ENCODE results near the gene SFSWAP.

The SFSWAP gene

GRCh38 chr12:131770120-131770519 is 59.2 kb downstream of the SFSWAP start:
- no peak for TF ChIP-seq OSR1 (CRISPR knock-in tag; IDR thresholded peaks at IDR 0.05)
- no peak for TF ChIP-seq ZNF70 (CRISPR knock-in tag; IDR thresholded peaks at IDR 0.05)
- TF ChIP-seq, protein P1, sequence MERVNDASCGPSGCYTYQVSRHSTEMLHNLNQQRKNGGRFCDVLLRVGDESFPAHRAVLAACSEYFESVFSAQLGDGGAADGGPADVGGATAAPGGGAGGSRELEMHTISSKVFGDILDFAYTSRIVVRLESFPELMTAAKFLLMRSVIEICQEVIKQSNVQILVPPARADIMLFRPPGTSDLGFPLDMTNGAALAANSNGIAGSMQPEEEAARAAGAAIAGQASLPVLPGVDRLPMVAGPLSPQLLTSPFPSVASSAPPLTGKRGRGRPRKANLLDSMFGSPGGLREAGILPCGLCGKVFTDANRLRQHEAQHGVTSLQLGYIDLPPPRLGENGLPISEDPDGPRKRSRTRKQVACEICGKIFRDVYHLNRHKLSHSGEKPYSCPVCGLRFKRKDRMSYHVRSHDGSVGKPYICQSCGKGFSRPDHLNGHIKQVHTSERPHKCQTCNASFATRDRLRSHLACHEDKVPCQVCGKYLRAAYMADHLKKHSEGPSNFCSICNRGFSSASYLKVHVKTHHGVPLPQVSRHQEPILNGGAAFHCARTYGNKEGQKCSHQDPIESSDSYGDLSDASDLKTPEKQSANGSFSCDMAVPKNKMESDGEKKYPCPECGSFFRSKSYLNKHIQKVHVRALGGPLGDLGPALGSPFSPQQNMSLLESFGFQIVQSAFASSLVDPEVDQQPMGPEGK (CRISPR knock-in tag; IDR thresholded peaks at IDR 0.05; ENCODE audit: borderline replicate concordance): no peak
- TF ChIP-seq ZNF8 (CRISPR knock-in tag; IDR thresholded peaks at IDR 0.05): no peak
- TF ChIP-seq ZFP3 (CRISPR knock-in tag; IDR thresholded peaks at IDR 0.05): no peak
- no peak for TF ChIP-seq ESRRG (CRISPR knock-in tag; IDR thresholded peaks at IDR 0.05)
- TF ChIP-seq PPARA (CRISPR knock-in tag; IDR thresholded peaks at IDR 0.05; ENCODE audit: borderline replicate concordance): no peak
- TF ChIP-seq TSHZ2 (CRISPR knock-in tag; IDR thresholded peaks at IDR 0.05): no peak
- TF ChIP-seq CSRNP3 (CRISPR knock-in tag; IDR thresholded peaks at IDR 0.05): no peak
- TF ChIP-seq ARNTL (CRISPR knock-in tag; IDR thresholded peaks at IDR 0.05; ENCODE audit: borderline replicate concordance, low read depth): no peak
- no peak for TF ChIP-seq ISL1 (CRISPR knock-in tag; IDR thresholded peaks at IDR 0.05)
- no peak for TF ChIP-seq ZNF565 (CRISPR knock-in tag; conservative IDR thresholded peaks at IDR 0.05; ENCODE audit: low read depth)
- no peak for TF ChIP-seq SNAI2 (CRISPR knock-in tag; IDR thresholded peaks at IDR 0.05)
- TF ChIP-seq TCF4 (CRISPR knock-in tag; IDR thresholded peaks at IDR 0.05; ENCODE audit: borderline replicate concordance): no peak
- ATAC-seq: no peak

- no peak for TF ChIP-seq ZFP3 (CRISPR knock-in tag; IDR thresholded peaks at IDR 0.05)
- no peak for TF ChIP-seq PPARA (CRISPR knock-in tag; IDR thresholded peaks at IDR 0.05; ENCODE audit: borderline replicate concordance)
- TF ChIP-seq, protein P2, sequence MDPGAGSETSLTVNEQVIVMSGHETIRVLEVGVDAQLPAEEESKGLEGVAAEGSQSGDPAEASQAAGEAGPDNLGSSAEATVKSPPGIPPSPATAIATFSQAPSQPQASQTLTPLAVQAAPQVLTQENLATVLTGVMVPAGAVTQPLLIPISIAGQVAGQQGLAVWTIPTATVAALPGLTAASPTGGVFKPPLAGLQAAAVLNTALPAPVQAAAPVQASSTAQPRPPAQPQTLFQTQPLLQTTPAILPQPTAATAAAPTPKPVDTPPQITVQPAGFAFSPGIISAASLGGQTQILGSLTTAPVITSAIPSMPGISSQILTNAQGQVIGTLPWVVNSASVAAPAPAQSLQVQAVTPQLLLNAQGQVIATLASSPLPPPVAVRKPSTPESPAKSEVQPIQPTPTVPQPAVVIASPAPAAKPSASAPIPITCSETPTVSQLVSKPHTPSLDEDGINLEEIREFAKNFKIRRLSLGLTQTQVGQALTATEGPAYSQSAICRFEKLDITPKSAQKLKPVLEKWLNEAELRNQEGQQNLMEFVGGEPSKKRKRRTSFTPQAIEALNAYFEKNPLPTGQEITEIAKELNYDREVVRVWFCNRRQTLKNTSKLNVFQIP (CRISPR knock-in tag; IDR thresholded peaks at IDR 0.05; ENCODE audit: borderline replicate concordance, low read depth): no peak
- TF ChIP-seq ISL1 (CRISPR knock-in tag; IDR thresholded peaks at IDR 0.05): no peak
- TF ChIP-seq RARB (CRISPR knock-in tag; IDR thresholded peaks at IDR 0.05): no peak
- no peak for TF ChIP-seq SNAI2 (CRISPR knock-in tag; IDR thresholded peaks at IDR 0.05)
- no peak for TF ChIP-seq ARNTL (CRISPR knock-in tag; IDR thresholded peaks at IDR 0.05; ENCODE audit: borderline replicate concordance, low read depth)
- TF ChIP-seq ZFP30 (CRISPR knock-in tag; IDR thresholded peaks at IDR 0.05): no peak
- TF ChIP-seq, protein P1 (CRISPR knock-in tag; IDR thresholded peaks at IDR 0.05; ENCODE audit: borderline replicate concordance): no peak
- no peak for TF ChIP-seq TOX (CRISPR knock-in tag; IDR thresholded peaks at IDR 0.05; ENCODE audit: borderline replicate concordance)
- no peak for TF ChIP-seq ZC3H10 (CRISPR knock-in tag; IDR thresholded peaks at IDR 0.05)
- ATAC-seq: no peak
These were observed 61.1 kb downstream of the SFSWAP start for GRCh38 chr12:131771965-131772364.

DNA sequence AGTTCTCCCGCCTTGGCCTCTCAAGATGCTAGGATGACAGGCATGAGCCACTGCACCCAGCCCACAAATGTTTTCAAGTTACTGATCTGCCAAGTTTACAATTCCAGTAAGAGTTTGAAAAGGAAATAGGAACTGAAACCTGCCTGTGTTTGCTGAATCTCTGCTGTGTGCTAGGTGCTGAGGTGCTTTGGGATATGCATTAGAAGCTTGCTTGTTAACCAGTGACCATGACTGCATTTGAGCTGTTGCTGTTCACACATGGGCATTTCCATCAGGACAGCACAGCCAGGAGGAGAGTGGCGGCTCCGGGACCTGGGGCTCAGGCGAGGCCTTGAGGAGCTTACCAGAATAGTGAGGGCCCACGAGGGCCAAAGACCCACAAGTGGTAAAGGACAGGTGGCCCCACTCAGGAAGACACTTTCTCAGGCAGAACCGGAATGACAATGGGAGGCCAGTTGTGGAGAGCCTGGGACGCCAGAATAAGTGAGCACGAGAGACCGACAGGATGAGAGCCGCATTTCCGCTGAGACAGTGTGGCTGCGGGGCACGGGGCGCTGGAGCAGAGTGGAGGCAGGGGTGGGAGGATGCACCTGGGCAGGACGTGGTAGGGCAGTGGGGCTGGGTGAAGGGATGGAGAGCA is 62.8 kb downstream of the SFSWAP start:
- no peak for ATAC-seq
- TF ChIP-seq TOX (CRISPR knock-in tag; IDR thresholded peaks at IDR 0.05; ENCODE audit: borderline replicate concordance) (no peak), OSR1 (CRISPR knock-in tag; IDR thresholded peaks at IDR 0.05) (no peak), ZNF8 (CRISPR knock-in tag; IDR thresholded peaks at IDR 0.05) (no peak), CREB5 (CRISPR knock-in tag; IDR thresholded peaks at IDR 0.05; ENCODE audit: low read depth) (no peak), ZC3H10 (CRISPR knock-in tag; IDR thresholded peaks at IDR 0.05) (no peak), ISL1 (CRISPR knock-in tag; IDR thresholded peaks at IDR 0.05) (no peak), ZNF70 (CRISPR knock-in tag; IDR thresholded peaks at IDR 0.05) (no peak), GLIS3 (CRISPR knock-in tag; IDR thresholded peaks at IDR 0.05) (no peak), ARNTL (CRISPR knock-in tag; IDR thresholded peaks at IDR 0.05; ENCODE audit: borderline replicate concordance, low read depth) (no peak), CSRNP3 (CRISPR knock-in tag; IDR thresholded peaks at IDR 0.05) (no peak), PPARA (CRISPR knock-in tag; IDR thresholded peaks at IDR 0.05; ENCODE audit: borderline replicate concordance) (no peak), SNAI2 (CRISPR knock-in tag; IDR thresholded peaks at IDR 0.05) (no peak), ZNF565 (CRISPR knock-in tag; conservative IDR thresholded peaks at IDR 0.05; ENCODE audit: low read depth) (no peak)
- TF ChIP-seq, protein P2 (CRISPR knock-in tag; IDR thresholded peaks at IDR 0.05; ENCODE audit: borderline replicate concordance, low read depth): no peak

Data from SK-N-SH treated with all-trans-retinoic acid at 6 μM for 48 hours (cell line).